H1 (cell line): ENCODE measurements around the gene MX1. TPM values are rescaled to one million over a fixed set of nuclear protein-coding genes. Genes with fewer than 3 reads are reported as not detected.

Experiments used
- CTCF ChIA-PET: fragments of 300-600 bp; sonication (Branson Sonifier 250); formaldehyde crosslinking; loops from one replicate; lab custom pipeline; 2021; ENCODE audit not compliant: partially characterized antibody; lab: Charles Lee
- POLR2A ChIA-PET: fragments of 300-600 bp; sonication (Branson Sonifier 250); formaldehyde crosslinking; loops from one replicate; lab custom pipeline; 2021; ENCODE audit warnings: inconsistent platforms; ENCODE audit not compliant: partially characterized antibody; lab: Charles Lee
- DNase-seq, 2 experiments: peaks; one replicate each; pipeline versions ENCODE4 v3.0.0 to v3.0.0-alpha.2; 2010 to 2022; ENCODE audit warnings: low spot score in 2 of 2, low read depth in 1 of 2, mixed read lengths in 1 of 2
- FAIRE-seq: peaks from 2 replicates; lab custom pipeline; 2011; peaks lifted over from hg19 to GRCh38; lab: Jason Lieb, UNC
- H2AFZ ChIP-seq: 2 replicates; pipeline ENCODE4 v1.8.1; 2012; ENCODE audit warnings: low read length, inconsistent platforms
- H2AK5ac ChIP-seq: 2 replicates; pipeline ENCODE4 v1.6.1; 2013; ENCODE audit warnings: low read depth, low read length
- H2BK120ac ChIP-seq: replicated peaks from 2 replicates; pipeline ENCODE3; 2013; ENCODE audit warnings: low read depth, low read length, inconsistent platforms
- H2BK12ac ChIP-seq: 2 replicates; pipeline ENCODE4 v1.6.1; 2013; ENCODE audit warnings: low read depth, low read length
- H2BK15ac ChIP-seq: 2 replicates; pipeline ENCODE4 v1.6.1; 2013; ENCODE audit warnings: low read length
- H2BK20ac ChIP-seq: 2 replicates; pipeline ENCODE4 v1.6.1; 2013; ENCODE audit warnings: low read length
- H2BK5ac ChIP-seq: 2 replicates; pipeline ENCODE4 v1.6.1; 2013; ENCODE audit warnings: low read depth, low read length
- H3K14ac ChIP-seq: 2 replicates; pipeline ENCODE4 v1.6.1; 2013; ENCODE audit warnings: inconsistent platforms; ENCODE audit not compliant: insufficient read length
- H3K18ac ChIP-seq: 2 replicates; pipeline ENCODE4 v1.6.1; 2013; ENCODE audit warnings: low read length; ENCODE audit errors: extremely low read depth
- H3K23ac ChIP-seq: 2 replicates; pipeline ENCODE4 v1.6.1; 2013; ENCODE audit warnings: inconsistent platforms; ENCODE audit not compliant: insufficient read length
- H3K23me2 ChIP-seq: 2 replicates; pipeline ENCODE4 v1.6.1; 2013; ENCODE audit warnings: low read depth, low read length
- H3K27ac ChIP-seq: 2 replicates; pipeline ENCODE4 v1.6.1; 2011; ENCODE audit warnings: low read depth, low read length, inconsistent platforms
- H3K27me3 ChIP-seq, 4 experiments: replicated peaks in 1 of 4; 1 replicate in 1 of 4; 2 replicates in 3 of 4; pipeline versions ENCODE4 v1.6.1 to v1.8.1; 2011 to 2013; ENCODE audit warnings: low read length in 3 of 4, mild to moderate bottlenecking in 3 of 4, inconsistent platforms in 2 of 4, mixed read lengths in 2 of 4, moderate library complexity in 1 of 4; ENCODE audit not compliant: control insufficient read depth in 3 of 4, insufficient read depth in 3 of 4; ENCODE audit errors: extremely low read depth in 1 of 4
- H3K36me3 ChIP-seq, 4 experiments: 2 replicates each; pipeline versions ENCODE4 v1.6.1 to v1.8.1; 2011 to 2013; ENCODE audit warnings: mild to moderate bottlenecking in 4 of 4, low read length in 3 of 4, moderate library complexity in 2 of 4, control low read depth in 1 of 4, inconsistent platforms in 1 of 4; ENCODE audit not compliant: insufficient read depth in 4 of 4, control insufficient read depth in 2 of 4
- H3K4ac ChIP-seq: replicated peaks from 2 replicates; pipeline ENCODE3; 2013; ENCODE audit warnings: low read length, low read depth, mixed read lengths, inconsistent platforms; ENCODE audit not compliant: insufficient read length
- H3K4me1 ChIP-seq, 4 experiments: replicated peaks in 1 of 4; 1 replicate in 1 of 4; 2 replicates in 3 of 4; pipeline versions ENCODE4 v1.6.1 to v1.8.1; 2011 to 2013; ENCODE audit warnings: low read length in 3 of 4, inconsistent platforms in 2 of 4, mixed read lengths in 1 of 4; ENCODE audit not compliant: insufficient read depth in 4 of 4, control insufficient read depth in 3 of 4
- H3K4me2 ChIP-seq, 2 experiments: 2 replicates each; pipeline versions ENCODE4 v1.6.1 to v1.8.1; 2011 to 2013; ENCODE audit warnings: low read depth in 2 of 2, low read length in 2 of 2, control low read depth in 1 of 2, inconsistent platforms in 1 of 2, mild to moderate bottlenecking in 1 of 2; ENCODE audit not compliant: insufficient read depth in 1 of 2
- H3K4me3 ChIP-seq, 4 experiments: fragments of 200-600, 300-600 bp in 1 of 4; sonication (generic), shearing (Covaris generic), sonication (Bioruptor Twin) in 1 of 4; 2 replicates each; pipeline versions ENCODE4 v1.5.1 to v1.8.1; 2011 to 2016; ENCODE audit warnings: low read length in 4 of 4, low read depth in 3 of 4, control low read depth in 2 of 4, inconsistent platforms in 2 of 4, mild to moderate bottlenecking in 2 of 4, mixed read lengths in 1 of 4, moderate library complexity in 1 of 4; ENCODE audit not compliant: insufficient read depth in 2 of 4; ENCODE audit errors: extremely low read depth in 1 of 4
- H3K56ac ChIP-seq: replicated peaks from 2 replicates; pipeline ENCODE3; 2013; ENCODE audit warnings: low read depth, mild to moderate bottlenecking, mixed read lengths, low read length, inconsistent platforms; ENCODE audit not compliant: insufficient read length
- H3K79me1 ChIP-seq: 2 replicates; pipeline ENCODE4 v1.6.1; 2013; ENCODE audit warnings: low read depth, low read length, control low read depth
- H3K79me2 ChIP-seq, 2 experiments: 2 replicates each; pipeline versions ENCODE4 v1.6.1 to v1.8.1; 2012 to 2013; ENCODE audit warnings: low read length in 2 of 2, mild to moderate bottlenecking in 2 of 2, inconsistent platforms in 1 of 2; ENCODE audit not compliant: insufficient read depth in 2 of 2, control insufficient read depth in 1 of 2
- H3K9ac ChIP-seq, 4 experiments: replicated peaks in 1 of 4; 1 replicate in 1 of 4; 2 replicates in 3 of 4; pipeline versions ENCODE4 v1.6.1 to v1.8.1; 2011 to 2013; ENCODE audit warnings: low read depth in 3 of 4, low read length in 3 of 4, control low read depth in 2 of 4, mild to moderate bottlenecking in 2 of 4, moderate library complexity in 2 of 4, inconsistent platforms in 1 of 4; ENCODE audit errors: extremely low read depth in 1 of 4
- H3K9me3 ChIP-seq, 2 experiments: 2 replicates each; pipeline versions ENCODE4 v1.6.1 to v1.8.1; 2012 to 2013; ENCODE audit warnings: mild to moderate bottlenecking in 2 of 2, moderate library complexity in 2 of 2, control low read depth in 1 of 2, inconsistent platforms in 1 of 2, low read depth in 1 of 2, low read length in 1 of 2, mixed read lengths in 1 of 2; ENCODE audit not compliant: insufficient read depth in 2 of 2
- H4K20me1 ChIP-seq, 2 experiments: replicated peaks in 1 of 2; 2 replicates each; pipeline versions ENCODE3 to v1.8.1; 2011 to 2013; ENCODE audit warnings: inconsistent platforms in 2 of 2, low read length in 2 of 2, mild to moderate bottlenecking in 1 of 2; ENCODE audit not compliant: insufficient read depth in 2 of 2, control insufficient read depth in 1 of 2
- H4K5ac ChIP-seq: 2 replicates; pipeline ENCODE4 v1.6.1; 2013; ENCODE audit warnings: low read length, low read depth, mixed read lengths, inconsistent platforms; ENCODE audit not compliant: insufficient read length
- H4K8ac ChIP-seq: 2 replicates; pipeline ENCODE4 v1.8.0; 2013; ENCODE audit warnings: mild to moderate bottlenecking, moderate library complexity, low read length, inconsistent platforms; ENCODE audit not compliant: insufficient read depth; ENCODE audit errors: extremely low read depth
- H4K91ac ChIP-seq: replicated peaks from 2 replicates; pipeline ENCODE3; 2013; ENCODE audit warnings: low read length, mixed read lengths, inconsistent platforms; ENCODE audit not compliant: insufficient read length
- KDM5A ChIP-seq: fragments of 200-600 bp; IDR thresholded peaks from 2 replicates; pipeline ENCODE4 v1.7.1; 2012; ENCODE audit warnings: mild to moderate bottlenecking, low read length, inconsistent platforms, mixed read lengths
- MAX ChIP-seq: IDR thresholded peaks from 2 replicates; pipeline ENCODE4 v1.6.1; 2012; ENCODE audit warnings: inconsistent platforms
- RAD21 ChIP-seq, 2 experiments: IDR thresholded peaks in 1 of 2; conservative IDR thresholded peaks in 1 of 2; 2 replicates each; pipeline ENCODE4 v1.6.1; 2011; ENCODE audit warnings: low read depth in 2 of 2, low read length in 2 of 2, improper control_type of control experiment in 1 of 2, inconsistent platforms in 1 of 2, mild to moderate bottlenecking in 1 of 2, moderate library complexity in 1 of 2
- WGBS, 2 experiments: shearing (Covaris generic) in 1 of 2; methylation state at CpG; one replicate each; pipeline versions ENCODE4 v1.1.6 to v1.1.7; 2013 to 2015; ENCODE audit warnings: low lambda C conversion rate in 2 of 2, mixed read lengths in 2 of 2, inconsistent platforms in 1 of 2, low coverage in 1 of 2, missing lambda C conversion rate in 1 of 2; ENCODE audit not compliant: insufficient replicate concordance in 2 of 2, insufficient coverage in 1 of 2, insufficient read length in 1 of 2; ENCODE audit errors: extremely low coverage in 1 of 2, missing lambda C conversion rate in 1 of 2; 5-methylcytosine and 5-hydroxymethylcytosine counted together
- polyA plus RNA-seq, 7 experiments: library from polyadenylated mRNA; depleted of rRNA in 3 of 7; stranded (reverse) in 5 of 7; unstranded in 2 of 7; fragments of >200 nt in 5 of 7; fragments of 200-250 nt in 2 of 7; gene quantifications; 1 replicate in 5 of 7; 2 replicates in 1 of 7; 4 replicates in 1 of 7; pipeline versions ENCODE4 v1.2.1 to v1.2.3, GENCODE V29; 2011 to 2013; ENCODE audit warnings: missing spikeins in 2 of 7, mixed read lengths in 2 of 7
- total RNA-seq: library from RNA; stranded (reverse); fragmentation: NEBNext Ultra II Directional; extraction: Animal tissue kit (Norgen Biotek cat#: 25700); gene quantifications from 2 replicates; pipeline ENCODE4 v1.2.1, GENCODE V29; 2021
- TF ChIP-seq, protein P1 (sequence below): IDR thresholded peaks from 2 replicates; pipeline ENCODE4 v1.6.1; 2012; ENCODE audit warnings: inconsistent platforms
- TF ChIP-seq, protein P2 (sequence below), 3 experiments: IDR thresholded peaks; 1 replicate in 2 of 3; 2 replicates in 1 of 3; pipeline versions ENCODE4 v1.5.1 to v1.6.1; 2011; ENCODE audit warnings: low read length in 3 of 3, mild to moderate bottlenecking in 3 of 3, inconsistent platforms in 2 of 3, low read depth in 1 of 3, moderate library complexity in 1 of 3; ENCODE audit not compliant: insufficient read depth in 1 of 3; ENCODE audit errors: control extremely low read depth in 1 of 3

The MX1 gene
- total and polyA plus RNA-seq, 2 of the 8 experiments (the other 6 are each of a cell fraction or from before 2014, with no cell fraction given): 3.8 to 5.7 TPM

GRCh38 chr21:41460578-41461527 is 34.8 kb downstream of the MX1 start:
- Histone ChIP-seq H4K5ac (no peak overlapping the region), H3K56ac (no peak overlapping the region), H3K4ac (no peak overlapping the region), H3K4me2 (no peak overlapping the region), H2BK12ac (no peak overlapping the region), H3K23me2 (no peaks in the 10 kb centered on the region), H2BK20ac (no peak overlapping the region), H3K27ac (no peak overlapping the region), H3K14ac (no peak overlapping the region), H3K23ac (no peak overlapping the region), H3K9ac (no peak overlapping the region; a peak in 1 of 7 replicates), H4K20me1 (no peaks in the 10 kb centered on the region), H2BK120ac (no peak overlapping the region), H2BK5ac (no peak overlapping the region), H3K9me3 (peaks cover 9 to 12% of the 10 kb centered on the region in 2 experiments), H4K91ac (no peak overlapping the region), H3K79me1 (no peaks in the 10 kb centered on the region), H3K79me2 (no peaks in the 10 kb centered on the region), H3K4me3 (no peak overlapping the region), H3K4me1 (peaks cover 0 to 7% (median 1%) of the 10 kb centered on the region in 4 experiments; a peak in 4 of 7 replicates), H3K36me3 (peaks cover 0 to 22% (median 7%) of the 10 kb centered on the region in 4 experiments; a peak in 4 of 8 replicates), H4K8ac (no peak overlapping the region), H3K18ac (no peak overlapping the region), H2BK15ac (no peak overlapping the region), H2AFZ (no peak overlapping the region), H3K27me3 (no peaks in the 10 kb centered on the region), H2AK5ac (no peak overlapping the region)
- peak; percentile 74 for FAIRE-seq
- 62% methylated on average over 17 of the region's 17 CpGs; no CpG with 5 or more reads in 1 of the 2 experiments for WGBS, 2 experiments
- peak in 1 of 2 experiments; percentile 70 for DNase-seq
- TF ChIP-seq, protein P1, sequence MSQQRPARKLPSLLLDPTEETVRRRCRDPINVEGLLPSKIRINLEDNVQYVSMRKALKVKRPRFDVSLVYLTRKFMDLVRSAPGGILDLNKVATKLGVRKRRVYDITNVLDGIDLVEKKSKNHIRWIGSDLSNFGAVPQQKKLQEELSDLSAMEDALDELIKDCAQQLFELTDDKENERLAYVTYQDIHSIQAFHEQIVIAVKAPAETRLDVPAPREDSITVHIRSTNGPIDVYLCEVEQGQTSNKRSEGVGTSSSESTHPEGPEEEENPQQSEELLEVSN: 0 out of 2 replicates have a peak, but pooled peaks have one; percentile 20
- no peak for TF ChIP-seq KDM5A
- peak; percentile 63; the same call in 1 of the 2 replicates for TF ChIP-seq MAX
- peak; percentile 79 to 84 for TF ChIP-seq RAD21 (IDR thresholded peaks at IDR 0.05 in 1 of 2, conservative IDR thresholded peaks at IDR 0.05 in 1 of 2; ENCODE audit: low read depth in 2 of 2, low read length in 2 of 2)
- TF ChIP-seq, protein P2, sequence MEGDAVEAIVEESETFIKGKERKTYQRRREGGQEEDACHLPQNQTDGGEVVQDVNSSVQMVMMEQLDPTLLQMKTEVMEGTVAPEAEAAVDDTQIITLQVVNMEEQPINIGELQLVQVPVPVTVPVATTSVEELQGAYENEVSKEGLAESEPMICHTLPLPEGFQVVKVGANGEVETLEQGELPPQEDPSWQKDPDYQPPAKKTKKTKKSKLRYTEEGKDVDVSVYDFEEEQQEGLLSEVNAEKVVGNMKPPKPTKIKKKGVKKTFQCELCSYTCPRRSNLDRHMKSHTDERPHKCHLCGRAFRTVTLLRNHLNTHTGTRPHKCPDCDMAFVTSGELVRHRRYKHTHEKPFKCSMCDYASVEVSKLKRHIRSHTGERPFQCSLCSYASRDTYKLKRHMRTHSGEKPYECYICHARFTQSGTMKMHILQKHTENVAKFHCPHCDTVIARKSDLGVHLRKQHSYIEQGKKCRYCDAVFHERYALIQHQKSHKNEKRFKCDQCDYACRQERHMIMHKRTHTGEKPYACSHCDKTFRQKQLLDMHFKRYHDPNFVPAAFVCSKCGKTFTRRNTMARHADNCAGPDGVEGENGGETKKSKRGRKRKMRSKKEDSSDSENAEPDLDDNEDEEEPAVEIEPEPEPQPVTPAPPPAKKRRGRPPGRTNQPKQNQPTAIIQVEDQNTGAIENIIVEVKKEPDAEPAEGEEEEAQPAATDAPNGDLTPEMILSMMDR (IDR thresholded peaks at IDR 0.05; ENCODE audit: control extremely low read depth in 1 of 3, insufficient read depth in 1 of 3, low read depth in 1 of 3, low read length in 3 of 3): peak; percentile 70 to 88 (median 83)
- ChIA-PET POLR2A (interaction anchor here (0.8 kb wide), 2 partner anchors 17 to 78 kb away, joined by 3 read pairs; no protein-coding TSS in a partner anchor), CTCF (interaction anchor here (0.6 to 3.5 kb wide), 16 partner anchors 13 to 178 kb away, joined by 3 to 36 read pairs (median 4); no protein-coding TSS in a partner anchor)
